GM12878 (cell line): ENCODE data around the gene ST8SIA1. TPM values are rescaled to one million over a fixed set of nuclear protein-coding genes. Genes with fewer than 3 reads are reported as not detected.

ENCODE experiments used
- ATAC-seq: fragments of 200-7000 bp; cut with Tn5 transposase; 3 replicates; pipeline ENCODE4 v1.9.1; 2020; ENCODE audit warnings: mild to moderate bottlenecking, moderate library complexity
- BruUV-seq: library from RNA; stranded (reverse); fragments of 400-500 nt; replicated peaks from 2 replicates; lab custom pipeline; 2021; lab: Mats Ljungman, UMichigan
- CTCF ChIA-PET: fragments of 300-600 bp; sonication (Branson Sonifier 250); formaldehyde crosslinking; extraction: SDS; loops from one replicate; lab custom pipeline; 2021; ENCODE audit warnings: inconsistent platforms; lab: Yijun Ruan, JAX
- POLR2A ChIA-PET: fragments of 350-600 bp; formaldehyde crosslinking; extraction: SDS; loops from one replicate; lab custom pipeline; 2021; ENCODE audit warnings: inconsistent platforms; lab: Charles Lee
- RAD21 ChIA-PET: fragments of 300-600 bp; sonication (Branson Sonifier 250); formaldehyde crosslinking; loops from one replicate; lab custom pipeline; 2023; ENCODE audit warnings: antibody characterized with exemption; ENCODE audit not compliant: unreplicated experiment; lab: Charles Lee
- SMC1A ChIA-PET: fragments of 300-600 bp; sonication (Branson Sonifier 250); formaldehyde crosslinking; loops from one replicate; lab custom pipeline; 2023; ENCODE audit not compliant: unreplicated experiment, uncharacterized antibody; lab: Charles Lee
- DNase-seq: peaks from one replicate; pipeline ENCODE4 v3.0.0-alpha.2; 2011; ENCODE audit warnings: low read depth, low spot score
- FAIRE-seq: peaks from 3 replicates; lab custom pipeline; 2011; peaks lifted over from hg19 to GRCh38; lab: Jason Lieb, UNC
- H2AFZ ChIP-seq: 2 replicates; pipeline ENCODE4 v1.6.0; 2011; ENCODE audit warnings: low read depth, low read length, control low read depth; ENCODE audit not compliant: control insufficient read depth
- H3K27ac ChIP-seq: 2 replicates; pipeline ENCODE4 v1.5.1; 2011; ENCODE audit warnings: control low read depth; ENCODE audit not compliant: control insufficient read depth, insufficient read depth
- H3K27me3 ChIP-seq, 2 experiments: replicated peaks in 1 of 2; 2 replicates each; pipeline versions ENCODE4 v1.6.0 to v1.6.1; 2011; ENCODE audit warnings: low read length in 1 of 2; ENCODE audit not compliant: control insufficient read depth in 2 of 2, insufficient read depth in 2 of 2
- H3K36me3 ChIP-seq, 2 experiments: 2 replicates each; pipeline ENCODE4 v1.5.1; 2011; ENCODE audit warnings: low read length in 1 of 2; ENCODE audit not compliant: control insufficient read depth in 2 of 2, insufficient read depth in 2 of 2
- H3K4me1 ChIP-seq: 2 replicates; pipeline ENCODE4 v1.6.1; 2011; ENCODE audit warnings: mild to moderate bottlenecking, low read length, moderate library complexity, mixed read lengths; ENCODE audit not compliant: control insufficient read depth, insufficient read depth
- H3K4me2 ChIP-seq: 2 replicates; pipeline ENCODE4 v1.6.0; 2011; ENCODE audit warnings: control low read depth; ENCODE audit not compliant: control insufficient read depth, insufficient read depth
- H3K4me3 ChIP-seq: fragments of 200-600 bp; sonication (generic); 2 replicates; pipeline ENCODE4 v1.5.1; 2016
- H3K79me2 ChIP-seq: 2 replicates; pipeline ENCODE4 v1.6.0; 2011; ENCODE audit warnings: low read length; ENCODE audit not compliant: control insufficient read depth, insufficient read depth
- H3K9ac ChIP-seq: 2 replicates; pipeline ENCODE4 v1.8.0; 2011; ENCODE audit warnings: low read length, control low read depth, mixed read lengths; ENCODE audit not compliant: control insufficient read depth, insufficient read depth
- H3K9me3 ChIP-seq: replicated peaks from 3 replicates; pipeline ENCODE4 v1.5.1; 2011; ENCODE audit warnings: mild to moderate bottlenecking, low read length; ENCODE audit not compliant: control insufficient read depth, insufficient read depth
- H4K20me1 ChIP-seq: 2 replicates; pipeline ENCODE4 v1.6.0; 2011; ENCODE audit not compliant: control insufficient read depth, insufficient read depth
- CBX3 ChIP-seq: fragments of 200-600 bp; sonication (generic); IDR thresholded peaks from 2 replicates; pipeline ENCODE4 v1.6.1; 2016; ENCODE audit warnings: low read depth, borderline replicate concordance
- CHD2 ChIP-seq: IDR thresholded peaks from 2 replicates; pipeline ENCODE4 v1.6.1; 2011; ENCODE audit warnings: low read depth, low read length, improper control_type of control experiment, borderline replicate concordance
- ETV6 ChIP-seq, 2 experiments: fragments of 450-650 bp in 1 of 2; IDR thresholded peaks in 1 of 2; conservative IDR thresholded peaks in 1 of 2; 2 replicates each; pipeline ENCODE4 v1.6.1; 2014; ENCODE audit warnings: antibody characterized with exemption in 1 of 2, borderline replicate concordance in 1 of 2, low read depth in 1 of 2, mild to moderate bottlenecking in 1 of 2, moderate library complexity in 1 of 2
- NR2C1 ChIP-seq: fragments of 450-650 bp; IDR thresholded peaks from 2 replicates; pipeline ENCODE4 v1.6.1; 2017; ENCODE audit warnings: antibody characterized with exemption, mild to moderate bottlenecking, moderate library complexity
- SIX5 ChIP-seq: IDR thresholded peaks from 2 replicates; pipeline ENCODE4 v1.6.1; 2011; ENCODE audit warnings: mild to moderate bottlenecking, low read depth, low read length, moderate library complexity; ENCODE audit not compliant: severe bottlenecking
- SMC3 ChIP-seq: IDR thresholded peaks from 2 replicates; pipeline ENCODE4 v1.6.1; 2011; ENCODE audit warnings: low read length, improper control_type of control experiment, borderline replicate concordance
- ZNF217 ChIP-seq: fragments of 450-650 bp; IDR thresholded peaks from 2 replicates; pipeline ENCODE4 v1.6.1; 2017; ENCODE audit warnings: antibody characterized with exemption, mild to moderate bottlenecking
- ZNF384 ChIP-seq: IDR thresholded peaks from 2 replicates; pipeline ENCODE4 v1.6.1; 2012; ENCODE audit warnings: low read depth, mild to moderate bottlenecking, low read length, improper control_type of control experiment, borderline replicate concordance
- WGBS: methylation state at CpG from one replicate; pipeline ENCODE4 v1.1.6; 2016; ENCODE audit warnings: low lambda C conversion rate; ENCODE audit not compliant: insufficient replicate concordance, insufficient coverage; ENCODE audit errors: missing lambda C conversion rate; 5-methylcytosine and 5-hydroxymethylcytosine counted together
- in situ Hi-C: fragments of 300-500 bp; cut with MboI; formaldehyde crosslinking; loops from 9 replicates; pipeline ENCODE4 v1.14.3; 2018; ENCODE audit warnings: mixed read lengths
- intact Hi-C: fragments of 100-400 bp; cut with micrococcal nuclease; formaldehyde crosslinking; loops from one replicate; pipeline ENCODE4 v1.14.2; 2022; ENCODE audit not compliant: unreplicated experiment
- polyA plus RNA-seq, 11 experiments: library from polyadenylated mRNA; depleted of rRNA in 4 of 11; unstranded in 6 of 11; stranded (reverse) in 5 of 11; fragments of >200 nt; fragmentation: Nextera tagmentation in 4 of 11; fragmentation: Illumina TruSeq in 1 of 11; extraction: Ambion mirVana in 4 of 11; extraction: Trizol in 1 of 11; gene quantifications; 1 replicate in 1 of 11; 2 replicates in 10 of 11; pipeline versions ENCODE4 v1.2.1 to v1.2.3, GENCODE V29; 2011 to 2016; ENCODE audit warnings: inconsistent platforms in 2 of 11, missing spikeins in 2 of 11, low read depth in 1 of 11
- total RNA-seq, 4 experiments: library from RNA; depleted of rRNA in 3 of 4; stranded (reverse); fragments of >200 nt in 3 of 4; fragmentation: Illumina TruSeq in 1 of 4; extraction: Trizol in 1 of 4; gene quantifications; 2 replicates each; pipeline versions ENCODE4 v1.2.1 to v1.2.3, GENCODE V29; 2013 to 2021
- TF ChIP-seq, protein P1 (sequence below): fragments of 450-650 bp; IDR thresholded peaks from 2 replicates; pipeline ENCODE4 v1.6.1; 2017; ENCODE audit warnings: borderline replicate concordance
- TF ChIP-seq, protein P2 (sequence below): fragments of 450-650 bp; IDR thresholded peaks from 2 replicates; pipeline ENCODE4 v1.6.1; 2017; ENCODE audit warnings: low read depth, mild to moderate bottlenecking, moderate library complexity
- TF ChIP-seq, protein P3 (sequence below): fragments of 450-650 bp; IDR thresholded peaks from 2 replicates; pipeline ENCODE4 v1.6.1; 2018; ENCODE audit warnings: mild to moderate bottlenecking, low read depth, moderate library complexity; ENCODE audit not compliant: partially characterized antibody
- TF ChIP-seq, protein P4 (sequence below): fragments of 450-650 bp; IDR thresholded peaks from 2 replicates; pipeline ENCODE4 v1.6.1; 2016; ENCODE audit warnings: mild to moderate bottlenecking
- TF ChIP-seq, protein P5 (sequence below): fragments of 450-650 bp; formaldehyde crosslinking; IDR thresholded peaks from 2 replicates; pipeline ENCODE4 v1.5.0; 2022; ENCODE audit warnings: mild to moderate bottlenecking, missing genetic modification characterization

ST8SIA1 gene
- total and polyA plus RNA-seq, 10 of the 15 experiments (the other 5 are each of a cell fraction or from before 2014, with no cell fraction given), result 0.23 to 0.35 (median 0.23) TPM; not detected in 7

DNA sequence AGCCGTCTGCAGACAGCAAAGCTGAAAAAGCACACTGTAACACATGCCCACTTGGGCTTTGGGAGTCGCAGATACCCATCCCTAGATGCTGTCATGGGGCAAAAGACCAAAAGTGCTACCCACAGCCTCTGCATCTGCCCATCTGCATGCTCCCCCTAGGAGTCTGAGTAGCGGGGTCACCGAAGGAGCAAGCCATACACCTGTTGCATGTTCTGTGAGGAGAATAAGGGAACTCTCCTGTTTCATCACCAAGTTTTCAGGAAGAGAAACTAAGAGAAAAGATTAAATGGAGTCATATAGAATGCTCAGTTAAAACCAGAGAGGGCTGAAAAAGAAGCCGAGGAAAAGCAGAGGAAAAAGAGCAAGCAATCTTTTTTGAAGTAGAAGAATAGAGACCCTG lies 13.7 kb upstream of the ST8SIA1 start:
- RAD21 ChIA-PET, result no interaction called here
- BruUV-seq, result no TSS peak
- no peak for TF ChIP-seq CBX3
- TF ChIP-seq ZNF217, result no peak
- TF ChIP-seq, protein P1, sequence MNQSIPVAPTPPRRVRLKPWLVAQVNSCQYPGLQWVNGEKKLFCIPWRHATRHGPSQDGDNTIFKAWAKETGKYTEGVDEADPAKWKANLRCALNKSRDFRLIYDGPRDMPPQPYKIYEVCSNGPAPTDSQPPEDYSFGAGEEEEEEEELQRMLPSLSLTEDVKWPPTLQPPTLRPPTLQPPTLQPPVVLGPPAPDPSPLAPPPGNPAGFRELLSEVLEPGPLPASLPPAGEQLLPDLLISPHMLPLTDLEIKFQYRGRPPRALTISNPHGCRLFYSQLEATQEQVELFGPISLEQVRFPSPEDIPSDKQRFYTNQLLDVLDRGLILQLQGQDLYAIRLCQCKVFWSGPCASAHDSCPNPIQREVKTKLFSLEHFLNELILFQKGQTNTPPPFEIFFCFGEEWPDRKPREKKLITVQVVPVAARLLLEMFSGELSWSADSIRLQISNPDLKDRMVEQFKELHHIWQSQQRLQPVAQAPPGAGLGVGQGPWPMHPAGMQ, result no peak
- TF ChIP-seq ZNF384, result no peak
- no peak for TF ChIP-seq NR2C1
- no peak for TF ChIP-seq SMC3
- TF ChIP-seq, protein P2, sequence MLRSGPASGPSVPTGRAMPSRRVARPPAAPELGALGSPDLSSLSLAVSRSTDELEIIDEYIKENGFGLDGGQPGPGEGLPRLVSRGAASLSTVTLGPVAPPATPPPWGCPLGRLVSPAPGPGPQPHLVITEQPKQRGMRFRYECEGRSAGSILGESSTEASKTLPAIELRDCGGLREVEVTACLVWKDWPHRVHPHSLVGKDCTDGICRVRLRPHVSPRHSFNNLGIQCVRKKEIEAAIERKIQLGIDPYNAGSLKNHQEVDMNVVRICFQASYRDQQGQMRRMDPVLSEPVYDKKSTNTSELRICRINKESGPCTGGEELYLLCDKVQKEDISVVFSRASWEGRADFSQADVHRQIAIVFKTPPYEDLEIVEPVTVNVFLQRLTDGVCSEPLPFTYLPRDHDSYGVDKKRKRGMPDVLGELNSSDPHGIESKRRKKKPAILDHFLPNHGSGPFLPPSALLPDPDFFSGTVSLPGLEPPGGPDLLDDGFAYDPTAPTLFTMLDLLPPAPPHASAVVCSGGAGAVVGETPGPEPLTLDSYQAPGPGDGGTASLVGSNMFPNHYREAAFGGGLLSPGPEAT, result no peak
- no peak for TF ChIP-seq CHD2
- TF ChIP-seq, protein P3, sequence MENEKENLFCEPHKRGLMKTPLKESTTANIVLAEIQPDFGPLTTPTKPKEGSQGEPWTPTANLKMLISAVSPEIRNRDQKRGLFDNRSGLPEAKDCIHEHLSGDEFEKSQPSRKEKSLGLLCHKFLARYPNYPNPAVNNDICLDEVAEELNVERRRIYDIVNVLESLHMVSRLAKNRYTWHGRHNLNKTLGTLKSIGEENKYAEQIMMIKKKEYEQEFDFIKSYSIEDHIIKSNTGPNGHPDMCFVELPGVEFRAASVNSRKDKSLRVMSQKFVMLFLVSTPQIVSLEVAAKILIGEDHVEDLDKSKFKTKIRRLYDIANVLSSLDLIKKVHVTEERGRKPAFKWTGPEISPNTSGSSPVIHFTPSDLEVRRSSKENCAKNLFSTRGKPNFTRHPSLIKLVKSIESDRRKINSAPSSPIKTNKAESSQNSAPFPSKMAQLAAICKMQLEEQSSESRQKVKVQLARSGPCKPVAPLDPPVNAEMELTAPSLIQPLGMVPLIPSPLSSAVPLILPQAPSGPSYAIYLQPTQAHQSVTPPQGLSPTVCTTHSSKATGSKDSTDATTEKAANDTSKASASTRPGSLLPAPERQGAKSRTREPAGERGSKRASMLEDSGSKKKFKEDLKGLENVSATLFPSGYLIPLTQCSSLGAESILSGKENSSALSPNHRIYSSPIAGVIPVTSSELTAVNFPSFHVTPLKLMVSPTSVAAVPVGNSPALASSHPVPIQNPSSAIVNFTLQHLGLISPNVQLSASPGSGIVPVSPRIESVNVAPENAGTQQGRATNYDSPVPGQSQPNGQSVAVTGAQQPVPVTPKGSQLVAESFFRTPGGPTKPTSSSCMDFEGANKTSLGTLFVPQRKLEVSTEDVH, result no peak
- TF ChIP-seq, protein P4, sequence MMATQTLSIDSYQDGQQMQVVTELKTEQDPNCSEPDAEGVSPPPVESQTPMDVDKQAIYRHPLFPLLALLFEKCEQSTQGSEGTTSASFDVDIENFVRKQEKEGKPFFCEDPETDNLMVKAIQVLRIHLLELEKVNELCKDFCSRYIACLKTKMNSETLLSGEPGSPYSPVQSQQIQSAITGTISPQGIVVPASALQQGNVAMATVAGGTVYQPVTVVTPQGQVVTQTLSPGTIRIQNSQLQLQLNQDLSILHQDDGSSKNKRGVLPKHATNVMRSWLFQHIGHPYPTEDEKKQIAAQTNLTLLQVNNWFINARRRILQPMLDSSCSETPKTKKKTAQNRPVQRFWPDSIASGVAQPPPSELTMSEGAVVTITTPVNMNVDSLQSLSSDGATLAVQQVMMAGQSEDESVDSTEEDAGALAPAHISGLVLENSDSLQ, result no peak
- no peak for TF ChIP-seq SIX5
- no peak for TF ChIP-seq ETV6 (conservative IDR thresholded peaks at IDR 0.05 in 1 of 2, IDR thresholded peaks at IDR 0.05 in 1 of 2; ENCODE audit: borderline replicate concordance in 1 of 2, low read depth in 1 of 2)
- TF ChIP-seq, protein P5, sequence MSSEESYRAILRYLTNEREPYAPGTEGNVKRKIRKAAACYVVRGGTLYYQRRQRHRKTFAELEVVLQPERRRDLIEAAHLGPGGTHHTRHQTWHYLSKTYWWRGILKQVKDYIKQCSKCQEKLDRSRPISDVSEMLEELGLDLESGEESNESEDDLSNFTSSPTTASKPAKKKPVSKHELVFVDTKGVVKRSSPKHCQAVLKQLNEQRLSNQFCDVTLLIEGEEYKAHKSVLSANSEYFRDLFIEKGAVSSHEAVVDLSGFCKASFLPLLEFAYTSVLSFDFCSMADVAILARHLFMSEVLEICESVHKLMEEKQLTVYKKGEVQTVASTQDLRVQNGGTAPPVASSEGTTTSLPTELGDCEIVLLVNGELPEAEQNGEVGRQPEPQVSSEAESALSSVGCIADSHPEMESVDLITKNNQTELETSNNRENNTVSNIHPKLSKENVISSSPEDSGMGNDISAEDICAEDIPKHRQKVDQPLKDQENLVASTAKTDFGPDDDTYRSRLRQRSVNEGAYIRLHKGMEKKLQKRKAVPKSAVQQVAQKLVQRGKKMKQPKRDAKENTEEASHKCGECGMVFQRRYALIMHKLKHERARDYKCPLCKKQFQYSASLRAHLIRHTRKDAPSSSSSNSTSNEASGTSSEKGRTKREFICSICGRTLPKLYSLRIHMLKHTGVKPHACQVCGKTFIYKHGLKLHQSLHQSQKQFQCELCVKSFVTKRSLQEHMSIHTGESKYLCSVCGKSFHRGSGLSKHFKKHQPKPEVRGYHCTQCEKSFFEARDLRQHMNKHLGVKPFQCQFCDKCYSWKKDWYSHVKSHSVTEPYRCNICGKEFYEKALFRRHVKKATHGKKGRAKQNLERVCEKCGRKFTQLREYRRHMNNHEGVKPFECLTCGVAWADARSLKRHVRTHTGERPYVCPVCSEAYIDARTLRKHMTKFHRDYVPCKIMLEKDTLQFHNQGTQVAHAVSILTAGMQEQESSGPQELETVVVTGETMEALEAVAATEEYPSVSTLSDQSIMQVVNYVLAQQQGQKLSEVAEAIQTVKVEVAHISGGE (CRISPR knock-in tag), result no peak

More for the DNA sequence above, 13.7 kb upstream of the ST8SIA1 start:
- 40% methylated on average over 5 of the region's 5 CpGs for WGBS
- no peak for DNase-seq
- POLR2A ChIA-PET, result no interaction called here
- Histone ChIP-seq H4K20me1 (no peaks in the 10 kb centered on the region), H3K79me2 (no peaks in the 10 kb centered on the region), H3K9ac (no peak overlapping the region), H3K36me3 (no peaks in the 10 kb centered on the region), H3K4me2 (no peak overlapping the region), H3K27me3 (no peaks in the 10 kb centered on the region), H3K9me3 (no peaks in the 10 kb centered on the region), H3K4me1 (no peaks in the 10 kb centered on the region), H2AFZ (no peak overlapping the region), H3K4me3 (no peak overlapping the region), H3K27ac (no peak overlapping the region)
- FAIRE-seq, result no peak
- in situ Hi-C loops (no loop called here), intact Hi-C loops (no loop called here)
- CTCF ChIA-PET, result no interaction called here
- SMC1A ChIA-PET, result no interaction called here
- no peak for ATAC-seq
